LoVo (cell line): ENCODE measurements around the gene ARHGAP24.

Source experiments
- DNase-seq: peaks from one replicate; pipeline ENCODE4 v3.0.0-alpha.2; 2016; ENCODE audit warnings: low spot score

ARHGAP24 gene

GRCh38 chr4:85697854-85698253 lies 222.9 kb downstream of the ARHGAP24 start:
- no peak for DNase-seq

GRCh38 chr4:85700362-85700761 lies 225.4 kb downstream of the ARHGAP24 start:
- no peak for DNase-seq

- no peak for DNase-seq
Observed at GRCh38 chr4:85701861-85702321, 226.9 kb downstream of the ARHGAP24 start.

- DNase-seq = no peak
Observed at GRCh38 chr4:85703096-85703495, 228.1 kb downstream of the ARHGAP24 start.

GRCh38 chr4:85707611-85708010 lies 232.7 kb downstream of the ARHGAP24 start:
- no peak for DNase-seq

GRCh38 chr4:85708468-85708867 lies 233.5 kb downstream of the ARHGAP24 start:
- no peak for DNase-seq

GRCh38 chr4:85713005-85713404 lies 238.1 kb downstream of the ARHGAP24 start:
- no peak for DNase-seq

- DNase-seq = no peak
Observed at GRCh38 chr4:85715991-85716737, 241.2 kb downstream of the ARHGAP24 start.

- DNase-seq = no peak
Observed at GRCh38 chr4:85717351-85717750, 242.4 kb downstream of the ARHGAP24 start.

- no peak for DNase-seq
Observed at GRCh38 chr4:85717847-85718246, 242.9 kb downstream of the ARHGAP24 start.

- DNase-seq = no peak
Observed at GRCh38 chr4:85720735-85721134, 245.8 kb downstream of the ARHGAP24 start.

GRCh38 chr4:85722401-85722800 lies 247.5 kb downstream of the ARHGAP24 start:
- DNase-seq = no peak

GRCh38 chr4:85722807-85723206 lies 247.9 kb downstream of the ARHGAP24 start:
- DNase-seq = no peak

- no peak for DNase-seq
Observed at GRCh38 chr4:85724791-85725563, 250.0 kb downstream of the ARHGAP24 start.

- no peak for DNase-seq
Observed at GRCh38 chr4:85725721-85726170, 250.8 kb downstream of the ARHGAP24 start.

GRCh38 chr4:85726555-85726954 lies 251.6 kb downstream of the ARHGAP24 start:
- DNase-seq = no peak

- no peak for DNase-seq
Observed at GRCh38 chr4:85728464-85728863, 253.5 kb downstream of the ARHGAP24 start.

- DNase-seq = no peak
Observed at GRCh38 chr4:85732124-85732523, 257.2 kb downstream of the ARHGAP24 start.

- no peak for DNase-seq
Observed at GRCh38 chr4:85733798-85734197, 258.8 kb downstream of the ARHGAP24 start.

- DNase-seq = no peak
Observed at GRCh38 chr4:85734424-85734831, 259.5 kb downstream of the ARHGAP24 start.

- DNase-seq = no peak
Observed at GRCh38 chr4:85736571-85736970, 261.6 kb downstream of the ARHGAP24 start.

GRCh38 chr4:85737254-85737653 lies 262.3 kb downstream of the ARHGAP24 start:
- DNase-seq = no peak

GRCh38 chr4:85738721-85739120 lies 263.8 kb downstream of the ARHGAP24 start:
- no peak for DNase-seq
